Mononuclear cell (primary cell): ENCODE results near the gene HES2. TPM values are rescaled to one million over a fixed set of nuclear protein-coding genes. Genes with fewer than 3 reads are reported as not detected.
"Not testable (repeated sequence)": the region's sequence is repeated elsewhere in the genome, so short reads cannot be mapped to it uniquely, and the experiment has no call there.

Source experiments
- H3K27me3 ChIP-seq: 2 replicates; pipeline ENCODE4 v1.6.0; 2011; ENCODE audit warnings: low read length, control low read depth; ENCODE audit not compliant: insufficient read depth
- H3K4me1 ChIP-seq: 2 replicates; pipeline ENCODE4 v1.5.1; 2011; ENCODE audit warnings: mild to moderate bottlenecking, low read length, control low read depth; ENCODE audit not compliant: insufficient read depth
- H3K4me3 ChIP-seq: 2 replicates; pipeline ENCODE4 v1.5.1; 2011; ENCODE audit warnings: mild to moderate bottlenecking, low read length, moderate library complexity
- H3K9me3 ChIP-seq: 2 replicates; pipeline ENCODE4 v1.5.1; 2011; ENCODE audit warnings: low read depth, mild to moderate bottlenecking, control low read depth, low read length
- total RNA-seq: library from RNA; depleted of rRNA; stranded (reverse); fragments of >200 nt; gene quantifications from one replicate; pipeline ENCODE4 v1.2.3, GENCODE V29; 2012

The HES2 gene
- total RNA-seq, 1 donor: not detected

DNA sequence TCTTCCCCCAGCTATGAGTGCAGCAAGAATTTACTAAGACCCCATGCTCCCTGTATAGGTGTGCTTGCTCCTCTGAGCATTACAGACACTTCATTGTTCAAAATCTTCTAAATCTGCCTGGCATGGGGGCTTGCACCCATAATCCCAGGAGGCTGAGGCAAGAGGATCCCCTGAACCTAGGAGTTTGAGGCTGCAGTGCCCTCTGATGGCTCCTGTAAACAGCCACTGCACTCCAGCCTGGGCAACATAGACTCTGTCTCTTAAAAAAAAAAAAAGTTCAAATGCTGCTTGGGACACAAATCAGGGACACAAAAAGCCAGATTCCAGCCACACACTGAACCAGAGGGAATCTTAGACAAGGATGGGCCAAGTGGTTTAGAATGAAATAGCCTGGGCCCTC lies 22.7 kb downstream of the HES2 start:
- H3K4me1 ChIP-seq: peaks cover 21% of the 10 kb centered on the region

DNA sequence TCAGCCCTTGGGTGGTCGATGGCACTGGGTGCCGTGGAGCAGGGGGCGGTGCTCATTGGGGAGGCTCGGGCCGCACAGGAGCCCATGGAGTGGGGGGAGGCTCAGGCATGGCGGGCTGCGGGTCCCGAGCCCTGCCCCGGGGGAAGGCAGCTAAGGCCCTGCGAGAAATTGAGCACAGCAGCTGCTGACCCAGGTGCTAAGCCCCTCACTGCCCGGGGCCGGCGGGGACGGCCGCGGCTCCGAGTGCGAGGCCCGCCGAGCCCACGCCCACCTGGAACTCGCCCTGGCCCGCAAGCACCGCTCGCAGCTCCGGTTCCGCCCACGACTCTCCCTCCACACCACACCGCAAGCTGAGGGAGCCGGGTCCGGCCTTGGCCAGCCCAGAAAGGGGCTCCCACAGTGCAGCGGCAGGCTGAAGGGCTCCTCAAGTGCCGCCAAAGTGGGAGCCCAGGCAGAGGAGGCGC lies 23.9 kb downstream of the HES2 start:
- not testable (repeated sequence) for H3K4me3 ChIP-seq, H3K27me3 ChIP-seq, H3K9me3 ChIP-seq
- peaks cover 26% of the 10 kb centered on the region for H3K4me1 ChIP-seq

More for the DNA sequence above, 22.7 kb downstream of the HES2 start:
- H3K9me3 ChIP-seq: no peaks in the 10 kb centered on the region
- no peak overlapping the region for H3K4me3 ChIP-seq
- no peaks in the 10 kb centered on the region for H3K27me3 ChIP-seq

DNA sequence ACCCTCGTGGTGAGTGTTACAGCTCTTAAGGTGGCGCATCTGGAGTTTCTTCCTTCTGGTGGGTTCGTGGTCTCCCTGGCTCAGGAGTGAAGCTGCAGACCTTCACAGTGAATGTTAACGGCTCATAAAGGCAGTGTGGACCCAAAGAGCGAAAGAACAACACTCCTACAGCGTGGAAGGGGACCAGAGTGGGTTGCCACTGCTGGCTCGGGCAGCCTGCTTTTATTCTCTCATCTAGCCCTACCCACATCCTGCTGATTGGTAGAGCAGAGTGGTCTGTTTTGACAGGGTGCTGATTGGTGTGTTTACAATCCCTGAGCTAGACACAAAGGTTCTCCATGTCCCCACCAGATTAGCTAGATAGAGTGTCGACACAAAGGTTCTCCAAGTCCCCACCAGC lies 24.6 kb downstream of the HES2 start:
- H3K4me1 ChIP-seq: peaks cover 26% of the 10 kb centered on the region
- not testable (repeated sequence) for H3K4me3 ChIP-seq, H3K27me3 ChIP-seq, H3K9me3 ChIP-seq

DNA sequence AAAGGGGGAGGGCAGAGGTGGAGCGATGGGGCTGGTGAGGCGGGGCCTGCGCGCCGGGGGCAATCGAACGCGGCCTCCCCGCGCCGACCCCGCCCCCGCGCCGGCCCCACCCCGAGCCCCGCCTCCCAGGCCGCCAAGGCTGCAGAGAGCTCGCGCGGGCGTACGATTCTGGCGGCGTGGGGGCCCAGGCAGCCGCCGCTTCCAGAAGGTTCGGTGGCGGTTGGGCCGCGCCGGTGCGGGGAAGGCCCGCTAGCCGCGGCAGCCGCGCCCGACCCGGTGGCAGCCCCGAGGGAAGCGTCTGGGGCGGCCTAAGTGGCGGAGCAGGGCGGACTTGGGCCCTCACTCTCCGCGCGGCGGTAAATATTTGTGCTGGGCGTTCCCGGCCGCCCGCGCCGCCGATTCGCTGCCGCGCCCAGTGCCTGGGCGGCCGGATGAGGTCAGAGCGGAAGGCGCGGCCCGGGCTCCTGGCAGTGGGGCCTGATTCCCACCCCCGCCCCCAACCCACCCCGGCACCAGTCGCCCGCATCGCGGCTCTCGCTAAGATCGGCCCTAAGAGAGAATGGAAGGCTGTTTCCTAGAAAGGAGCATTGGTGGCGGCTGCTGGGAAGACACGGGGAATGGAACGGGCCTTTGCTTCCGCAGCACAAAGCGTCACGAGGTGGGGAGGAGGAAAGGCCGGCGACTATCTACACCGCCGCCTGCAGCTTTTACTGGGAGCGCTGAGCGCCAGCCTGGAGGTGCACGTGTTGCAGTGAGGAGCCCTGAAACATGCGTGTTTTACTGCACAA lies 26.1 kb downstream of the HES2 start, which contains the start of gene ACOT7:
TSS of gene ACOT7 (minus strand) at position 368 of the 788 bp plus-strand sequence. CDS start 368 bp downstream, outside the sequence.
- Histone ChIP-seq H3K27me3 (no peaks in the 10 kb centered on the region), H3K4me1 (peaks cover 26% of the 10 kb centered on the region), H3K4me3 (peak within 1 kb of the TSS; percentile 48), H3K9me3 (no peaks in the 10 kb centered on the region)

DNA sequence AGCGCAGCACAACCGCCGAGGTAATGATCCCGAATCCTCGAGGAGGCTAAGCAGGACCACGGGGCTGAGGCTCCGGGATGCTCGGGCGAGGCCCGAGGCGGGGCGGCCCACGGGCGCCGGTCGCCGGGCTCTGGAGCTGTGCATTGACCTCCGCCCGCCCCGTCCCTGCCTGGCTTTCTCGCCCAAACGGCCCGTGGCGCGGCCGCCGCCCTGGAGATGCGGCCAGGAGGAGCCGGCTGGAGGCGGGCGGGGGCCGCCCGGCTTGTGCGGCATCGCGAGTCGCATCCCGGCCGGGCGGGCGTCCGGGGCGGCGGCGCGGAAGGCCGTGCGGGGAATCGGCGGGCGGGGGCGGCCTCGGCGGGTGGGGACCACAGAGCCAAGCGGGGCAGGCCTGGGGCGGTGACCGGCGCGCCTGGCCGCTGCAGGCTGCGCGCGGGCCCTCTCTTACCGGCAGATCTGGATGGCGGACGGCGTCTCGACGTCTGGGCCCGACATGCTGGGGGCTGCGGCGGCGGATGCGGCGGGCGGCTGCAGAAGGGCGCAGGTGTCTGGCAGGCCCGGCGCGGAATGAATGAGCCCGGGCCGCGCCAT lies 26.8 kb downstream of the HES2 start:
- H3K4me1 ChIP-seq: peaks cover 26% of the 10 kb centered on the region
- no peaks in the 10 kb centered on the region for H3K9me3 ChIP-seq
- peak overlapping the region; percentile 18 for H3K4me3 ChIP-seq
- H3K27me3 ChIP-seq: no peaks in the 10 kb centered on the region

DNA sequence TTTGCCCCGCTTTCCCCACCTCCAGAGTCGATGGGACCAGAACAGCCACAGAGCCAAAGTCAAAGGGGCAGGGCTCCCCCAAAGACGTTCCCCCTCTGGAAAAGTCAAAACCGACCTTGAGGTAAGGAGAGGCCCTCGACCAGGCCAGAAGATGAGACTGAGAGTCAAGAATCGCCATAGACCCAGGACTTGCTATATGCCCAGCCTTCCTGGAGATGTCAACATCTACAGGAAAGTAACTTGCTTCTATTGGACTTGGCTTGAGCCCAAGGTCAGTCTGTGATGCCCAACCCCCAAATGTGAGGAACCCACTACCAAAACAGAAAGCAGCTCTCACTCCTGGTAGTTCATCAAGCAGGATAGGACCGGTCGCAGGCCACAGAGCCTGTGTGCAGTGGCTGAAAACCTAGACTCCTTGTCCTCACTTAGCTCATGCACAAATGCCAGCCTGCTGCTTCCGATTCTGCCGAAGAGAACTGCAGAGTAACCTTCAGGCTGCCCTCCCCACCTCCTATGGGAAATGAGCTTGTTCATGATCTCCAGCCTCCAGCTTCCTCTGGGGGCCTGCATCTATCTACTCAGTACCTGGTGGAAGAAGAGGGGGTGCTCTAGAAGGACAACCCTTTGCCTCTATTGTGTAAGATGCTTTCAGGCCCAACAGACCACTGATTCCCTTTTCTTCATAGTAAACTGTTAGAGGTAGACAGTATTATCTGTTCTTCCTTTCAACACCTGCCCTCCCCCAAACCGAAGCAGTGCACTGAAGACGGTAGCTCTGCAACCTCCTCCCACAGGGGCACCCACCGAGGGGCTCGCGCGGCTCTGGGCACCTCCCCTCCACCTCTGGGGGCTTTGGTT lies 27.5 kb downstream of the HES2 start:
- H3K4me1 ChIP-seq: peaks cover 26% of the 10 kb centered on the region
- H3K27me3 ChIP-seq: no peaks in the 10 kb centered on the region
- H3K4me3 ChIP-seq: peak overlapping the region; percentile 18
- H3K9me3 ChIP-seq: no peaks in the 10 kb centered on the region

DNA sequence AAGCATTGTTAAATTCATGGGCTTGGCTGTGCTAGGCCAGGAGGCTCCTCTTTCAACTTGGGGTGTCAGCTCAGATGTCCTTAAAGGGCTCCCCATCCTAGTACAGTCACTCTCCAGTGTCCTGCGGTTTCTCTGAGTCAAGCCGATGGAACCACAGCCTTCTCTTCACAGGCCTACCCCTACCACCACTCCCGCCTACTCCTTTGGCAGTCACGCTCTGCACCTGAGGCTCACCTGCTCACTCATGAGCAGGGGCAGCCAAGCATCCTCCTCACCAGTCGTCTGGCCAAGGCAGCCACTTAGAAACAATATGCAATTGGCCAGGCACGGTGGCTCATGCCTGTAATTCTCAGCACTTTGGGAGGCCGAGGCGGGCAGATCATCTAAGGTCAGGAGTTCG lies 29.7 kb downstream of the HES2 start:
- no peak overlapping the region for H3K4me3 ChIP-seq
- no peaks in the 10 kb centered on the region for H3K9me3 ChIP-seq
- no peaks in the 10 kb centered on the region for H3K27me3 ChIP-seq
- H3K4me1 ChIP-seq: peaks cover 25% of the 10 kb centered on the region

DNA sequence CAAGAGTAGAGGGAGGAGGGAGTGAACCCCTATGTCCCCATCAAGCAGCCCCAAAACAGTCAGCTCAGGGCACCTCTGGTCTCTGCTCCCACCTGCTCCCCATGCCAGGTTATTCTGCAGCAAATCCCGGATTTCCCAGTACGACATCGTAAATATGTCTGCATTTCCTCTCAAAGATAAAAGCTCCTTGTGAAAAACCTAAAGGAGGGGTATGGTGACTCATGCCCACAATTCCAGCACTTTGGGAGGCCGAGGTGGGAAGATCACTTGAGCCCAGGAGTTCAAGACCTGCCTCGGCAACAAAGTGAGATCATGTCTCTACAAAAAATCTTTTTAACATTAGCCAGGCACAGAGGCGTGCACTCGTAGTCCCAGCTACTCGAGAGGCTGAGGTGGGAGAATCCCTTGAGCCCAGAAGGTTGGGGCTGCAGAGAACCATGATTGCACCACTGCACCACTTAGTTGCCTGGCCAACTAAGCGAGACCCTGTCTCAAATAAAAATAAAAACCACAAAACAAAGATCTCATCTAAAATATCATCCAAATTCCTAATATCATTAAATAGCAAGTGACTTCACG lies 33.3 kb downstream of the HES2 start:
- Histone ChIP-seq H3K4me1 (peaks cover under 1% of the 10 kb centered on the region), H3K9me3 (no peaks in the 10 kb centered on the region), H3K4me3 (no peak overlapping the region), H3K27me3 (no peaks in the 10 kb centered on the region)

DNA sequence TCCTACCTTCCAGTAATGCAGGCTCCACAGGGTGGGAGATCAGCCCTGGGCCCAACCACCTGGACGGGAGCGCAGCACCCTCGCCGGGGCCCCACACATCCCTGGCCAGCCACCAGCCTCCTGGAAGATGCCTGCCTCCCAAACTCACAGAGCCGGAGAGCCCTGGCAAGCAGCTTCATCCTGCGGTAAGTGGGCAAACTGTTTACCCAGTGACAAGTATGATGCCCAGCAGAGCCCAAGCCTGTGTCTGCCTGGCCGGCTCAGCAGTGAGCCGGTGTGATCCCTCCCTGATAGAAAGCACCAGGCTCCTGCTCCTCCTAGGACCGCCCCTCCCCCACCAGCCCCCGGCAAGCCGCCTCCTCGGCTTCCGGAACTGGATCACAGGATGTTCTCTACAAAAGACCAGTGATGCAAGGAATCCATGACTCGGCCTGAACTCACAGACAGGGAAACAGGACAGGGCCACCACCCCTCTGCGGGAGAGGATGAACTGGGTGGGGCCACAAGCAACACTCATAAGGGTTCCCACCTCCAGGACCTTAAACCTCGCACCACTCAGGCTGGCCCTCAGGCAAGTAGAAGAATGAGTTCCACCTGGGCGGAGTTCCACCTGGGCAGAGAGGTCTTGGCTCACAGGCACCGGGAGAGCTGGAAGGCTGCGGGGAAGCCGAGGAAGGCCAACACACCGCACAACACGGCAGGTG lies 34.1 kb downstream of the HES2 start:
- H3K9me3 ChIP-seq: no peaks in the 10 kb centered on the region
- no peaks in the 10 kb centered on the region for H3K27me3 ChIP-seq
- no peak overlapping the region for H3K4me3 ChIP-seq
- H3K4me1 ChIP-seq: no peaks in the 10 kb centered on the region

DNA sequence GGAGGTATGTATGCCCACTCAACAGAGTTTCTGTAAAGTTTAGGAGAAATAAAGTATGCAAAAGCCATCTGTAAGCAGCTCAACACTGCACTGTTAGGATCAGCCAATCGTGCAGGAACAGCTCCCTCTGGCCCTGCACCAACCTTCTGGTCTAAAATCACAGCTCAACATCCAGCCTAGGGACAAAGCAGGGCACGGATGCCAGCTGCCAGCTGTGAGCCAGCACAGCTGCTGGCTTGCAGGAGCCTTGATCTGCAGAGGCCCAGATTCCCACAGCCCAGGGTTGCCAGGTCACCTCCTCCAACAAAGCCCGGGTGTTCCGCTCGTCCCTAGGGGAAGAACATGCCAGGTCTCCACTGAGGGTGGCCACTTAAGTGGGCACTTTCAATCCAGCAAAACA lies 34.8 kb downstream of the HES2 start:
- Histone ChIP-seq H3K4me1 (no peaks in the 10 kb centered on the region), H3K9me3 (no peaks in the 10 kb centered on the region), H3K4me3 (no peak overlapping the region), H3K27me3 (no peaks in the 10 kb centered on the region)

DNA sequence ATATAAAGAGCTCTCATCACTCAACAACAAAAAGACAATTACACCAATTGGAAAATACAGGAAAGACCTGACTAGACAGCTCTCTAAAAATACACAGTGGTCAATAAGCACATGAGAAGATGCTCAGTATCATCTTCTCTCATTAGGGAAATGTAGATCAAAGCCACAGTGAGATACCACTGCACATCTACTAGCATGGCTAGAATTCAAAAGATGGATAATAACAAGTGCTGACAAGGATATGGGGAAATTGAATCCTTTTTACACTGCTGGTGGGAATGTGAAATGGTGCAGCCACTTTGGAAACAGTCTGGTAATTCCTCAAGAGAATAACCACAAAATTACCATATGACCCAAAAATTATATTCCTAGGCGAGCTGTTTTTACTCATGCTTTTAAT lies 35.6 kb downstream of the HES2 start:
- Histone ChIP-seq H3K9me3 (no peaks in the 10 kb centered on the region), H3K4me3 (no peak overlapping the region), H3K27me3 (no peaks in the 10 kb centered on the region), H3K4me1 (no peaks in the 10 kb centered on the region)

DNA sequence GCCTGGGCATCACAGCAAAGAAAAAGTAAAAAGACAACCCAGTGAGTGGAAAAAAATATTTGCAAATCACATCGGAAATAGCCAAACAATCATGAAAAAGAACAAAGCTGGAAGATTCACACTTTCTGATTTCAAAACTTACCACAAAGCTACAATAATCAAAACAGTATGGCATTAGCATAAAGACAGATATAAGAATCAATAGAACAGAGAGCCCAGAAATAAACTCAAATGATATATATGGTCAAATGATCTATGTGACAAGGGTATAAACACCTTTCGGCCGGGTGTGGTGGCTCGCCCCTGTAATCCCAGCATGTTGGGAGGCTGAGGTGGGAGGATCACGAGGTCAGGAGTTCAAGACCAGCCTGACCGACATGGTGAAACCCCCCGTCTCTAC lies 39.7 kb downstream of the HES2 start:
- no peak overlapping the region for H3K4me3 ChIP-seq
- no peaks in the 10 kb centered on the region for H3K4me1 ChIP-seq
- H3K9me3 ChIP-seq: no peaks in the 10 kb centered on the region
- no peaks in the 10 kb centered on the region for H3K27me3 ChIP-seq

DNA sequence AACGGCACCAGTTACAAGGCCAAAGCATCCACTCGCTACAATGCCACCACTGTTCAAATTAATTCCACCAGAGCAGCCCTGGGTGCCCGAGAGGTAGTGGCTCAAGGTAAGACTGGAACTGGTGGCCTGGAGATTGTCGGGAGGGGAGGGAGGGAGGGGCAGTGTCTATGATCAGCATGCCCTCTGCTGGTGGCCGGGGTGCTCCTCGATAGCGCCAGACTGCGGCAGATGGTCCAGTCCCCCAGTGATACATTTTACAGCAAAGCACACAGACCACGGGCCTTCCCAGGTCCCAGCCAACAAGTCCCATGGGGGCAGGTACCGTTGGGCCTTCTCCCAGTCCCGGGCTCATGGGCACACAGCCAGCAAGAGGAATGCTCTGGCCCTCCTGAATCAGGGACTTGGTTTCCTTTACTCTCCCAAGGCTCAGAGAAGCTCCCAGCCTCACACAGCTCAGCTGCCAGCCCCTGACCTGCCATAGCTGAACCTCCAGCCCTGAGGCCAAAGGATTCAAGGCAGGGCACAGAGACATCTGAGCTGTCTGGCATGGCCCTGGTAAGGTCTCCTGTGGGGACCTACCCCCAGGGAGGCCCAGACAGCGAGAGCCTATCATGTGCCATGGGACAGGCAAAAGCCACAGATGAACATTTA lies 41.5 kb downstream of the HES2 start:
- H3K4me3 ChIP-seq: no peak overlapping the region
- no peaks in the 10 kb centered on the region for H3K9me3 ChIP-seq
- H3K27me3 ChIP-seq: no peaks in the 10 kb centered on the region
- H3K4me1 ChIP-seq: no peaks in the 10 kb centered on the region
